Dermis blood vessel endothelial cell (primary cell): ENCODE data around the gene BRPF1. TPM values are rescaled to one million over a fixed set of nuclear protein-coding genes. Genes with fewer than 3 reads are reported as not detected.

Source experiments
- DNase-seq: peaks from one replicate; pipeline ENCODE4 v3.0.0; 2010
- total RNA-seq: library from RNA; depleted of rRNA; stranded (reverse); fragments of >200 nt; gene quantifications from 2 replicates; pipeline ENCODE4 v1.2.3, GENCODE V29; 2014

BRPF1 gene
- total RNA-seq = 24.8 and 29.3 TPM in 2 replicates

GRCh38 chr3:9731206-9732079 is at the start of gene BRPF1:
Gene BRPF1 (plus strand): TSS chr3:9731735. CDS start chr3:9734141, 2,406 bp downstream.
- DNase-seq = peak; percentile 100

DNA sequence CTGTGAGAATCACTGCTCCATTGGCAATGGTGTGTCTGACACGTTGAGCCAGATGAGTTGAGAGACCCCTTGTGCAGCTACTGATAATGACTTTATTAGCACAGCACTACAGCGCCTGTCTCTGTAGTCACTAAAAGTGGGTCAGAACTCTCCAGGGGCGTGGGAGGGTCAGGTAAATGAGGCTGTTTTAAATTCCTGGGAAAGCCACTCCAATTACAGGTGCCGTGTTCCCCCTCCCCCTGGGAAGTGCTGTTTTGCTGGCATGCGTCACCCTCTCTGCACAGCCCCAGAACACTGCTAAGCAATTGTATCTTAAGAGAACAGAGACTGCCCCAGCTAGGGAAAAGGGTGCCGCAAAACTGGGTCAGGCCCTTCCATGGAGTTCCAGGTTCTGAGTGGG is 49.4 kb upstream of the BRPF1 start:
- no peak for DNase-seq

DNA sequence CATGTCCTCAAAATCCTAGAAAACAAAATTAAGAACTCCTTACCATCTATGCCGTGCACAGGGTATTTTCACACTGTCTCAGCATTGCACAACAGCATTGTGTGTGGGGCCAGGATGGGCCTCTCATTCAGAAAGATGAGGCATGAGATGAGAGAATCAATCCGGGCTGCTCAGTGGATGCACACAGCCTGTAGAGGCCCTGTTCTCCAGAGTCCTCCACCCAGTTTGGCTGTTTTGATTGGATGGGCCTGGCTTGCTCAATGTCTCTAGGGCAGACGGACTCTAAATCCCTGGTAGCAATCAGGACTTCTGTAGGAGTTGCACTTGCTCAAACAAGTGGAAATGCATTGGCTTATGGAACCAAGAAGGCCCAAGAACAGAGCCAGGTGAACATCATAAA is 48.1 kb upstream of the BRPF1 start:
- DNase-seq = no peak

DNA sequence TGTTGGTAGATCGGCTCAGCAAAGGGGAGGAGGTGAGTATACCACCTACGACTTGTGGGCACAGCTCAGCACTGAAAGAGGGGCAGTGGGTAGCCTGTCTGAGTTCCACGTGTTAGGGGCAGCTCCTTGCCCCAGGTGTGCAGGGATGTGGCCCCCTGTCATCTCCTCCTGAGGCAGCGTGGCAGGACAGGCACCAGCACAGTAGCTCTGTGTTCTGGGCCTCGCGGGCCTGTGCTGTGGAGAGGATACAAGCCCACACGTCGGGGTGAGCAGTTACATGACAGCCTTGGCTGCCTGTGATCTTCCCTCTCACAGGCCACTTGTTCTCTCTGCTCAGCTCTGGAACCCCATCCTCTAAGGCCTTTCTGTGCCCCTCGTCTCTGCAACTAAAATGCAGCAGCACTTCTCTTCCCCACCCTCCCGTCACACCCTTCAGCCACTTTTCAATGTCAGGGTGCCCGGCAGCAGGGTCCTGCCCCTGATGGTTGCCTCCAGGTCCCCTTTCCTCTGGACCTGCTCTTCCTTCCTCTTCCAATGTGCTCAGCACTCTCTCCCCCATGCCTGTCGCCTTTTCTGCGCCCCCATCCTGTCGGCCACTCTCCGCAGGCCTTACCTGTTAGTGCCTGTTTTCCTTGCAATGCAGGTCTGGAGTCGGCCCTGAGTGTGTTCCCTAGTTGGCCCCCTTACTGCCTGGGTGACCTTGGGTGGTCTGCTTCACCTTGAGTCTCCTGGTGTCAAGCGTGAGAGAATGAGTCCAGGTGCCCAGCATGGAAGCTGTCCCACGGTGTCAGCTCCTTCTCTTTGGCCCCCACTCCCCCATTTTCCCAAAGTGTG is 46.1 kb upstream of the BRPF1 start:
- no peak for DNase-seq

DNA sequence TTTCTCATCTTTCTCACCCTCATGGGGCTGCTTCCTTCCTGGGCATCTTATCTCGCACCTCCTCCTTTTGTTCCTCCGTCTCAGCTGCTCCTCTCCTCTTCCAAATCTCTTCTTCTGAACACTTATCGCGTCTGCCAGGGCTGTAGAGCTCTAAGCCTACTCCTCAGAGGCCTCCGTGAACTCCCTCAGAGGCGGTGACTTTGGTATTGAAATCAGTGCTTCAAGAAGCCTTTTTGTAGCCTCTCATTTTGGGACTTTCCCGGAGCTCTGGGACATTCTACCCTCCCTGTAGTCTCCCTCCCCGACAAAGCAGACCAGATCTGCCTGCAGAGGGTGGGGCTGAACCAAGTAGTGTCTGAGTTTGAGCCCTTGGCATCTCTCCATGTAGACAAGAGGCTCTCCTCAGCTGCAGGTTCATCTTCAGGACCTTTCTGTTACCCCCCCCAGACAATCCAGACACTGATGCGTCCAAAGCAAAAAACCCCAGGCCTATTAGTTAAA is 45.4 kb upstream of the BRPF1 start:
- no peak for DNase-seq

GRCh38 chr3:9686703-9687102 is 44.8 kb upstream of the BRPF1 start:
- DNase-seq = no peak

DNA sequence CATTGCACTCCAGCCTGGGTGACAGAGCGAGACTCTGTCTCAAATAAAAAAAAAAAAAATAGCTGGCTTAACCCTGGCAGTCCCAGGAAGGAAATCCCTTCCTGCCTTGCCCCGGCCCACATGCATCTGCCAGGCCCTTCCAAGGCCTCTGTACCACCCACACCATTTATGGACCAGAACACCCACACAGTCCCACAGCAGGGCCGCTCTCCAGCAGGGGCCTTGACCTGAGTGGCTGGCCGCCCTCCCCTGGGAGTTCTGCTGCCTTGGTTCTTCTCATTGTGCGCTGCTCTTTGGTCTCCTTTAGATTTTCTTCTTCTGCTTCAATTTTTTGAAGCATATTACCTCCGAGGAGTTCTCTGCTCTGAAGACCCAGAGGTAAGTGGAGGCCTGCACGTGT is 44.0 kb upstream of the BRPF1 start:
- no peak for DNase-seq

DNA sequence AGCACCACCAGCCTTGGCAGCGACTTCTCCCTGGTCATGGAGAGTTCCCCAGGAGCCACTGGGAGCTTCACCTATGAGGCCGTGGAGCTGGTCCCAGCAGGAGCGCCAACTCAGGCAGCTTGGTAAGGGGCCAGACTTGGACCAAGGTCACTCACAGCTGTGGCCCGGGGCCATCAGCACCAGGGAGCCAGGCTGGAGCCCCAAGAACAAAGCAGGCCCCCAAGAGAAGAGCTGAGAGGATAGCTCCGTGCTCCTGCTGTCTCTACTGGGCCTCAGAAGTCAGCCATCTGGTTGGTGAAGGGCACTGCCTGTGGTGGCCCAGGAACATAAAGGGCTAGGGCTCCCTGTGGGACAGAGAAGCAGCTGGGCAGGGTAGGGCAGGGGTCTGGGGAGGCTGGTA is 42.6 kb upstream of the BRPF1 start:
- DNase-seq = no peak

DNA sequence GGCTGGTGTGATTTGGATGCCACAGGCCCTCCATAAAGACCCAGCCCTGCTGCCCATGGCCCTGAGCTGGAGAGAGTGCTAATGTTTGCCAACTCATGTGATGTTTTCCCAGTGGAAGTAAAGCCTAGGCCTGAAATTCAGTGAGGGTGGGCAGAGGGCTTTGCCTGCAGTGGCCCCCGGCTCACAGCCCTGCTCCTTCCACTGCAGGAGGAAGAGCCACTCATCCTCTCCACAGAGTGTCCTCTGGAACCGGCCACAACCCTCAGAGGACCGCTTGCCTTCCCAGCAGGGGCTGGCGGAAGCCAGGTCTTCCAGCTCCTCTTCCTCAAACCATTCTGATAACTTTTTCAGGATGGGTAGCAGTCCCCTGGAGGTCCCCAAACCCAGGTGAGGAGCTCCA is 41.8 kb upstream of the BRPF1 start:
- DNase-seq = no peak

DNA sequence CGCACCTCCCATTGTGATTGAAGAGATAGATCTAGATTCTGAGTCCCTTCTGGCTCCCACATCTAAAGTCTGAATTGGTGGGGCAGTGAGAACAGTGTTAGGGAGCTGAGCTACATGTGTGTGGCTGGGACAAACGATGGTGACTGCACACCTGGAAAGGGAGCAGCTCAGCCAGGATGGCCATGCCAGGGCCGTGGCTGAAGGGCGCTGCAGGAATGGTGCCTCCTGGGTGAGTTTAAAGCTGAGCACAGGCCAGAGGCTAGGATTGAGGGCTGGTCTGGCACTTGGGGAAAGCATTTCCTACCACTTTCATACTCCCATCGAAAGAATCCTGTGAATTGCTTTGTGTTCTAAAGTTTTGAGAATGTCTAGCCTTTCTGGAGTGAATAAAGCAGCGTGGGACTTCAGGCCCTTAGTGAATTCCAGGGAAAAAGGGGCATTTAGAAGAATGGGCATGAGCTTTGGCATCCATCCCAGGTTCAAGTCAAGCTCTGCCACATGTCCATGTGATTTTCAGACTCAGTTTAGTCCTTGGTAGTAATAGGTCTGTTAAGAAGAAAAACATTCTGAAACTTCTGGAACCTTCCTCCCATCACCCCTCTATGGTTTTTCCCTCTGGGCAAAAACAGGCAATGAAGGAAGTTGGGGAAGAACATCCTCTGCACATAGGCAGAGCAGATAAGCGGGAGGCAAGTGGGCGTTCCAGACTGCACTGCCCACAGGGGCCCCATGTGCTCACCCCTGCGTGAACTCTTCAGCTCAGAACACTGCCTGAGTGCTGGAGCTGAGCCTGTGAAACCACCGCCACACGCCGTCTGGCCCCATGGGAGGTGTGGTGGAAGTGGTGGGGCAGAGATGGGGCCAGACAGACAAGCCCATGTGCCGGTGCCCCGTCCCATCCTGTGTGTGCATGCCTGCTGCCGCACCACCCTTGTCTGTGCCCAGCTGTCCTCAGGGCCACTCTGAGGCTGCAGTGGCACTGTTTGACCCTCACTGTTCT is 40.8 kb upstream of the BRPF1 start:
- no peak for DNase-seq

- no peak for DNase-seq
Measured at GRCh38 chr3:9691636-9692035, 39.9 kb upstream of the BRPF1 start.

- no peak for DNase-seq
Measured at GRCh38 chr3:9692416-9692815, 39.1 kb upstream of the BRPF1 start.

GRCh38 chr3:9695345-9695744 is 36.2 kb upstream of the BRPF1 start:
- DNase-seq = no peak

GRCh38 chr3:9695746-9696145 is 35.8 kb upstream of the BRPF1 start:
- no peak for DNase-seq

DNA sequence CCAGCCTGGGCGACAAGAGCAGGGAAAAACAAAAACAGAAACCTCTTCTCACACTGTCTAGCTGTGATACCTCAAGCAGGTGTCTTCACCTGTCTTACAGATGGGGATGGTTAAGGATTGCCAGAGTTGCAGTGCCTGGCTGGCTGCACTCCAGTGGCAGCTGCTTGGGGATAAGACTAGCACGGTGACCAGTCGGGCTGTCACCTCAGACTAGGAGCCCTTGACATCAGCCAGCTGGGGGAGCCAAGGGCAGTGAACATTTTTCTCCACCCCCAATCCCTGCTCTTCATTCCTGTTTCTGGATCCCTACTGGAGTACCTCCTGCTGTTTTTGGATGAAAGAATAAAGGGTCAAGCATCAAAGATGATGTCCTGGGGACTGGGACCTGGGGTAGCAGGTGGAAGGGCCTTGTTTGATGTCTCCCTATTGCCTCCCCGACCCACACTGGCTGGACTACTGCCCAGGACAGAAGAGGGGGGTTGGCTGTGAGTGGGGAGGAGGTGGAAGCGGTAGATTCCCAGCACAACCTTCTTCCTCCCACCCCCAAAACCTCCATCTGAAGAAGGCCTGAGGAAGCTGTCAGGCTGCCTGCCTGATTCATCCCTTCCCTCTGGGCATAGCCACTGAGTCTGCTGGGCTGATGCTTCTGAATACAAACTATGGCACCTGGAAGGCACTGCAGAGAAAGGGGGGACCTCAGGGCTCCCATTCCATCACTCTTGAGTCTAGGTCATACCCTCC is 34.9 kb upstream of the BRPF1 start:
- DNase-seq = no peak

GRCh38 chr3:9697892-9698291 is 33.6 kb upstream of the BRPF1 start:
- no peak for DNase-seq

DNA sequence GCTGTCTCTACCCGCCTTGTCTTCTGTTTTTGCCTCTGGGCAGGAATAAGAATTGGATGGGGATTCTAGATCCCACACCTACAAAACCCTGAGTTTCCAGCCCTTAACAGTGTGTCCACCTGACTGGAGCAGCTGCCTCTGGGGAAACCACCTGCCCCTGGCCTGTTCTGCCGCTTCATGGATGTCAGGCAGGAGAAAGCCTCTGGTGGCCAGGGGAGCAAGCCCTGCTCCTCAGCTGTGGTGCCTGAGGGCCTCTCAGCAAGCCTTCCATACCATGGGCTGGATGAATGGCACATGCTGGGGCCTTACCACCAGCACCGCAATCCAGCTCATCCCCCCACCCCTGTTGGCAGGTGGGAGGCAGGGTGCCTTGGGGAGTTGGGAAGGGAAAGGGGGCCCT is 33.2 kb upstream of the BRPF1 start:
- no peak for DNase-seq

DNA sequence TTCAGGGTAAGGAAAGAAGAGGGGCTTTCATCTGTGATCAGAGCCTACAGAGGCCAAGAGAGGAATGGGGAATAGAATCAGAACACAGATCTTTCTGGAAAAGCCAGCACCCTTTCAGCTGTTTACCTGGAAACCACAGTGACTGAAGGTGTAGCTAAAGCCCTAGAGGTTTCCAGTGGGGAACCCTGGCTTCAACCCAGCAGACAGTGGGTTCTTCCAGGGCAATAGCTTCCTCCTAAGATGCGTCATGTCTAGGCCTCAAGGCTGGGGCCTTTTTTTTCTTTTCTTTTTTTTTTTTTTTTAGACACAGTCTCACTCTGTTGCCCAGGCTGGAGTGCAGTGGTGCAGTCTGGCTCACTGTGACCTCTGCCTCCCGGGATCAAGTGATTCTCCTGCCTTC is 31.0 kb upstream of the BRPF1 start:
- DNase-seq = no peak

- no peak for DNase-seq
Measured at GRCh38 chr3:9701006-9701405, 30.5 kb upstream of the BRPF1 start.

- no peak for DNase-seq
Measured at GRCh38 chr3:9701711-9702110, 29.8 kb upstream of the BRPF1 start.

DNA sequence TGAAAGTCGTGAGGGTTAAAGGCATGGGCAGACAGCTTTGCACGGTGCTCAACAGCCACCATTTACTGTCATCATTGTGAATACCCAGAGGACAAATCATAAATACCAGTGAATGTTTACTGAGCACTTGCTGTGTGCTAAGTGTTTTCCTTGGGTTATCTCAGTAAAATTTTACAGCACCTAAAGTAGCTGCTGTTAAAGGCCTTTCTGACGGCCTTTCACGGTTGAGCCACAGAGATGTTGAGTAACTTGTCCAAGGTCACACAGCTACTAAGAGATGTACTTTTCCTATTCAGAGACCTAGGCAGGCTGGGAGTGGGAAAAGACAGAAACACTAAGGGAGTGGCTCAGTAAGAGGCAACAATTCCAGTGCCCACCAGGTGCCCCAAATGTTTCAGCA is 28.3 kb upstream of the BRPF1 start:
- no peak for DNase-seq
